Measurements from ENCODE around the gene ARFGAP3.

DNA sequence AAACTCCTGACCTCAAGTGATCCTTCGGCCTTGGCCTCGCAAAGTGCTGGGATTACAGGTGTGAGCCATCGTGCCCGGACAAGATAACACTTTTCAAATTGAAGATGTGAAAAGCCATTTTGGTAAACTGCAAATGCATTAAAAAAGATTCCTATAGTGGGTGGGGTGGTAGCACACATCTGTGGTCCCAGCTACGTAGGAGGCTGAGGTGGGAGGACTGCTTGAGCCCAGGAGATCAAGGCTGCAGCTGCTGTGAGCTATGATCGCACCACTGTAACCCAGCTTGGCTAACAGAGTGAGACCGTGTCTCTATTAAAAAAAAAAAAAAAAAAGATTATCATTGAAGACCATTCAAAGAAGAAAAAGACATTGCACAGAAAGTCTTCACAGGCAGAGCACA lies 16.9 kb upstream of the ARFGAP3 start:
- no peak for TF ChIP-seq EZH2phosphoT487 (IDR thresholded peaks at IDR 0.05; ENCODE audit: low read length)
- TF ChIP-seq, protein P1, sequence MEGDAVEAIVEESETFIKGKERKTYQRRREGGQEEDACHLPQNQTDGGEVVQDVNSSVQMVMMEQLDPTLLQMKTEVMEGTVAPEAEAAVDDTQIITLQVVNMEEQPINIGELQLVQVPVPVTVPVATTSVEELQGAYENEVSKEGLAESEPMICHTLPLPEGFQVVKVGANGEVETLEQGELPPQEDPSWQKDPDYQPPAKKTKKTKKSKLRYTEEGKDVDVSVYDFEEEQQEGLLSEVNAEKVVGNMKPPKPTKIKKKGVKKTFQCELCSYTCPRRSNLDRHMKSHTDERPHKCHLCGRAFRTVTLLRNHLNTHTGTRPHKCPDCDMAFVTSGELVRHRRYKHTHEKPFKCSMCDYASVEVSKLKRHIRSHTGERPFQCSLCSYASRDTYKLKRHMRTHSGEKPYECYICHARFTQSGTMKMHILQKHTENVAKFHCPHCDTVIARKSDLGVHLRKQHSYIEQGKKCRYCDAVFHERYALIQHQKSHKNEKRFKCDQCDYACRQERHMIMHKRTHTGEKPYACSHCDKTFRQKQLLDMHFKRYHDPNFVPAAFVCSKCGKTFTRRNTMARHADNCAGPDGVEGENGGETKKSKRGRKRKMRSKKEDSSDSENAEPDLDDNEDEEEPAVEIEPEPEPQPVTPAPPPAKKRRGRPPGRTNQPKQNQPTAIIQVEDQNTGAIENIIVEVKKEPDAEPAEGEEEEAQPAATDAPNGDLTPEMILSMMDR (IDR thresholded peaks at IDR 0.05; ENCODE audit: low read length) = no peak

Measured in MM.1S (cell line).